K562 (cell line): ENCODE measurements around the gene FAM131C. TPM values are rescaled to one million over a fixed set of nuclear protein-coding genes. Genes with fewer than 3 reads are reported as not detected.

Source experiments
- CREM ChIP-seq: IDR thresholded peaks from 2 replicates; pipeline ENCODE4 v1.6.1; 2014; ENCODE audit warnings: antibody characterized with exemption, low read depth
- ETV5 ChIP-seq: sonication (generic); formaldehyde crosslinking; IDR thresholded peaks from 2 replicates; pipeline ENCODE4 v1.4.0; 2020; ENCODE audit warnings: low read depth, mild to moderate bottlenecking, missing genetic modification reagents
- HNRNPL ChIP-seq: fragments of 200-400 bp; formaldehyde crosslinking; IDR thresholded peaks from 2 replicates; pipeline ENCODE4 v1.6.1; 2017; ENCODE audit warnings: low read depth, mild to moderate bottlenecking, low read length
- MBD2 ChIP-seq: sonication (generic); IDR thresholded peaks from 2 replicates; pipeline ENCODE4 v1.6.1; 2016; ENCODE audit warnings: low read depth, borderline replicate concordance
- RBM39 ChIP-seq: fragments of 200-400 bp; formaldehyde crosslinking; optimal IDR thresholded peaks from 2 replicates; pipeline ENCODE3; 2018; ENCODE audit warnings: low read depth, low read length
- SIN3B ChIP-seq: fragments of 450-650 bp; IDR thresholded peaks from 2 replicates; pipeline ENCODE4 v1.6.1; 2017; ENCODE audit warnings: low read depth, mild to moderate bottlenecking, moderate library complexity
- SIX5 ChIP-seq, 2 experiments: IDR thresholded peaks; 2 replicates each; pipeline ENCODE4 v1.6.1; 2011; ENCODE audit warnings: low read length in 2 of 2, borderline replicate concordance in 1 of 2, low read depth in 1 of 2, mild to moderate bottlenecking in 1 of 2, moderate library complexity in 1 of 2; ENCODE audit not compliant: insufficient read depth in 1 of 2
- SMARCA4 ChIP-seq: fragments of 450-650 bp; IDR thresholded peaks from 2 replicates; pipeline ENCODE4 v1.6.1; 2016
- TARDBP ChIP-seq: fragments of 450-650 bp; IDR thresholded peaks from 2 replicates; pipeline ENCODE4 v1.6.1; 2016
- ZEB2 ChIP-seq: fragments of 450-650 bp; IDR thresholded peaks from 2 replicates; pipeline ENCODE4 v1.6.1; 2016
- ZFP36 ChIP-seq: fragments of 150-350 bp; IDR thresholded peaks from 2 replicates; pipeline ENCODE4 v1.6.1; 2018; ENCODE audit warnings: low read length, low read depth; ENCODE audit not compliant: partially characterized antibody
- polyA plus RNA-seq, 8 experiments: library from polyadenylated mRNA; depleted of rRNA in 4 of 8; stranded (reverse) in 5 of 8; unstranded in 3 of 8; fragments of >200 nt; fragmentation: Nextera tagmentation in 2 of 8; fragmentation: Illumina TruSeq in 1 of 8; extraction: Ambion mirVana in 2 of 8; extraction: Trizol in 1 of 8; gene quantifications; 2 replicates each; pipeline versions ENCODE4 v1.2.1 to v1.2.3, GENCODE V29; 2011 to 2014; ENCODE audit warnings: inconsistent platforms in 1 of 8, missing spikeins in 1 of 8
- total RNA-seq, 7 experiments: library from RNA; depleted of rRNA in 6 of 7; stranded (reverse); fragments of >200 nt in 6 of 7; fragmentation: Illumina TruSeq in 2 of 7; extraction: Trizol in 2 of 7; gene quantifications; 2 replicates each; pipeline versions ENCODE4 v1.2.1 to v1.2.3, GENCODE V29; 2011 to 2021; ENCODE audit warnings: low replicate concordance in 1 of 7
- TF ChIP-seq, protein P1 (sequence below): fragments of 450-650 bp; conservative IDR thresholded peaks from 2 replicates; pipeline ENCODE4 v1.6.1; 2016; ENCODE audit warnings: missing genetic modification characterization, low read depth, mild to moderate bottlenecking, missing compliant biosample characterization, moderate library complexity
- TF ChIP-seq, protein P2 (sequence below): fragments of 450-650 bp; formaldehyde crosslinking; IDR thresholded peaks from 2 replicates; pipeline ENCODE4 v1.4.0; 2020; ENCODE audit warnings: mild to moderate bottlenecking, moderate library complexity
- TF ChIP-seq, protein P3 (sequence below): fragments of 250-450 bp; sonication (Bioruptor Pico); IDR thresholded peaks from 2 replicates; pipeline ENCODE4 v1.5.0; 2021; ENCODE audit warnings: mild to moderate bottlenecking, moderate library complexity
- TF ChIP-seq, protein P4 (sequence below): fragments of 450-650 bp; IDR thresholded peaks from 2 replicates; pipeline ENCODE4 v1.6.1; 2016; ENCODE audit warnings: missing biosample characterization, missing genetic modification characterization
- TF ChIP-seq, protein P5 (sequence below): fragments of 250-450 bp; sonication (Bioruptor Pico); IDR thresholded peaks from 2 replicates; pipeline ENCODE4 v1.5.0; 2021
- TF ChIP-seq, protein P6 (sequence below), 2 experiments: fragments of 450-650 bp; IDR thresholded peaks; 2 replicates each; pipeline ENCODE4 v1.6.1; 2016

FAM131C gene
- total and polyA plus RNA-seq, 9 of the 15 experiments (the other 6 are each of a cell fraction or from before 2014, with no cell fraction given): 0.10 to 0.29 (median 0.16) TPM; not detected in 6

DNA sequence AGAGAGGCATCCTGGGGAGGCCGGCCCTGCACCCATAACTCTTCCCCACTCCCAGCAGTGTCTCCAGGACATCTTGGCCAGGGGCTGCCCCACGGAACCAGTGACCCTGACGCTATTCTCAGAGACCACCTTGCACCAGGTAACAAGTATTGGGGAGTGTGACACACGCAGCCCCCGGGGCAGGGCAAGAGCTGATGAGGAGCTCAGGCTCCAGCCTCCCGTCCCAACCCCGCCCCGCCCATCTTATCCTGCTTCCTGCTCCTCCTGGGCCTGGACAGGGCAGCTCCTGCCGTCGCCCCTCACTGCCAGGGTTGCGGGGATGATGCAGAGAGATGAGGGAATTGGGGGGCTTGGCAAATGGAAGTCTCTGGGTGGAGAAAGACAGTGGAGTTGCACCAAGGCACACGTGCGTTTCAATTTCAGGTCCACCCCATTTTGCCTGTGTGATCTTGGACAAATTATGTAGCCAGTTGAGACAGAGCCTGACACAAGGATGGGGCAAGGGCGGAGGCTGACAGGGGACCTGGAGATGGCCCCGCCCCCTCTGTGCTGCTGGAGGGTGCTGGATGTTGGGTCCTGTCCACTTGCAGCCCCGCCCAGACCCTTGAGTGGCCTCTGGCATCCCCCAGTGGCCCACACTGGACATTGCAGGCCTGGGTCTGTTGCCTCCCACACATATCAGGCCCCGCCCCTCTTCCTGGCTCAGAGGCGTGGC, 40.9 kb downstream of the FAM131C start (continued):
- TF ChIP-seq, protein P1, sequence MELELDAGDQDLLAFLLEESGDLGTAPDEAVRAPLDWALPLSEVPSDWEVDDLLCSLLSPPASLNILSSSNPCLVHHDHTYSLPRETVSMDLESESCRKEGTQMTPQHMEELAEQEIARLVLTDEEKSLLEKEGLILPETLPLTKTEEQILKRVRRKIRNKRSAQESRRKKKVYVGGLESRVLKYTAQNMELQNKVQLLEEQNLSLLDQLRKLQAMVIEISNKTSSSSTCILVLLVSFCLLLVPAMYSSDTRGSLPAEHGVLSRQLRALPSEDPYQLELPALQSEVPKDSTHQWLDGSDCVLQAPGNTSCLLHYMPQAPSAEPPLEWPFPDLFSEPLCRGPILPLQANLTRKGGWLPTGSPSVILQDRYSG: no peak
- TF ChIP-seq, protein P2, sequence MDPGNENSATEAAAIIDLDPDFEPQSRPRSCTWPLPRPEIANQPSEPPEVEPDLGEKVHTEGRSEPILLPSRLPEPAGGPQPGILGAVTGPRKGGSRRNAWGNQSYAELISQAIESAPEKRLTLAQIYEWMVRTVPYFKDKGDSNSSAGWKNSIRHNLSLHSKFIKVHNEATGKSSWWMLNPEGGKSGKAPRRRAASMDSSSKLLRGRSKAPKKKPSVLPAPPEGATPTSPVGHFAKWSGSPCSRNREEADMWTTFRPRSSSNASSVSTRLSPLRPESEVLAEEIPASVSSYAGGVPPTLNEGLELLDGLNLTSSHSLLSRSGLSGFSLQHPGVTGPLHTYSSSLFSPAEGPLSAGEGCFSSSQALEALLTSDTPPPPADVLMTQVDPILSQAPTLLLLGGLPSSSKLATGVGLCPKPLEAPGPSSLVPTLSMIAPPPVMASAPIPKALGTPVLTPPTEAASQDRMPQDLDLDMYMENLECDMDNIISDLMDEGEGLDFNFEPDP (CRISPR knock-in tag): no peak
- TF ChIP-seq, protein P3, sequence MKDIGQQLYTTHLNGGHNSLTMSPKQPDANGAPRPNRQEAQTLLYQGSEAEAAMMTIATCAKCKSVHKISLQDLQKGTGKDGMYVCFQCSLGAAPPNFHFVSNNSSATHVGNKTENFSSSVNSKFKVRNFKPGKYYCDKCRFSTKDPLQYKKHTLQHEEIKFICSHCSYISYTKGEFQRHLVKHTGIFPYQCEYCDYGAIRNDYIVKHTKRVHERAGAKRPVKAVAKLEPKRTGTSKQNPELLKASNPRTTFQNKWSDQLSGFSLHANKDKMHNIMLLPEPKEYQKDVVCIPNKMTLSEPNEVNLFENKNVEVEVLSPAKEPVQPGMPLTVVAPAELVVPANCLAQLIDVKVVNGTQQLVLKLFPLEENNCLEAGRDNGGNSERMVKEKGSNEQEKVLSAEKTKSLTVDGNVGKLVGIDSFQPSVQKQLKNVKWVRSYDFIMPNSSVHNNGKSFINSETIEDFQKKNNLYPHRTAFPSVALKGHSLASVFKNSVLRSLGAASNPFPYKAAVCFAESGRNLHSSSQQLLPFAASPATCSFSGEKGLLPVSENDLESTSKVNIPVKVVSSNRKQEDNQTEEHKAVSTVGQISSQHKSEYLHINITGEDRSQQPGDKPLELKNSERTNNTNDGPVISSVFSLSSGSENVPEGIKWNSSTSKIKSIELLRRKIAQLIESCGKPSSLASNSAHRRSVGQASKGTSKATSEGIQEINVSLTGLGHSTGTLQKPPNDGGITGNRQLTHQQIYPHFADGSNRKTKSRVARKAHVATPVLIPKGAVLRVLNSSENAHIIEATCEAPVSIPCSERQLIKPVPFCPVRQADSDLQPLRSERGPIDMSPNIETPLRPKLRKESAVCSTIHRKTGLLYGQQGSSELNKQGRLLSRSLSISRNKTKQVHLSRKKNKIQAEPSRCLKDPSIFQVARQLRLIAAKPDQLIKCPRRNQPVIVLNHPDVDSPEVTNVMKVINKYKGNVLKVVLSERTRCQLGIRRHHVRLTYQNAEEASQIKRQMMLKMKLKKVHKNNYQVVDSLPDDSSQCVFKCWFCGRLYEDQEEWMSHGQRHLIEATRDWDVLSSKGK (CRISPR knock-in tag): no peak
- TF ChIP-seq ETV5 (CRISPR knock-in tag) (no peak), SIX5 (IDR thresholded peaks at IDR 0.05; ENCODE audit: borderline replicate concordance in 1 of 2, insufficient read depth in 1 of 2, low read depth in 1 of 2, low read length in 2 of 2) (no peak), TARDBP (peak; percentile 78; the same call in 1 of the 2 replicates), HNRNPL (no peak), ZFP36 (no peak), ZEB2 (no peak), CREM (peak; percentile 68), SMARCA4 (no peak), MBD2 (no peak), RBM39 (no peak), SIN3B (peak; percentile 31; the same call in 1 of the 2 replicates)
- TF ChIP-seq, protein P4, sequence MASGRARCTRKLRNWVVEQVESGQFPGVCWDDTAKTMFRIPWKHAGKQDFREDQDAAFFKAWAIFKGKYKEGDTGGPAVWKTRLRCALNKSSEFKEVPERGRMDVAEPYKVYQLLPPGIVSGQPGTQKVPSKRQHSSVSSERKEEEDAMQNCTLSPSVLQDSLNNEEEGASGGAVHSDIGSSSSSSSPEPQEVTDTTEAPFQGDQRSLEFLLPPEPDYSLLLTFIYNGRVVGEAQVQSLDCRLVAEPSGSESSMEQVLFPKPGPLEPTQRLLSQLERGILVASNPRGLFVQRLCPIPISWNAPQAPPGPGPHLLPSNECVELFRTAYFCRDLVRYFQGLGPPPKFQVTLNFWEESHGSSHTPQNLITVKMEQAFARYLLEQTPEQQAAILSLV (tag): no peak
- TF ChIP-seq, protein P5, sequence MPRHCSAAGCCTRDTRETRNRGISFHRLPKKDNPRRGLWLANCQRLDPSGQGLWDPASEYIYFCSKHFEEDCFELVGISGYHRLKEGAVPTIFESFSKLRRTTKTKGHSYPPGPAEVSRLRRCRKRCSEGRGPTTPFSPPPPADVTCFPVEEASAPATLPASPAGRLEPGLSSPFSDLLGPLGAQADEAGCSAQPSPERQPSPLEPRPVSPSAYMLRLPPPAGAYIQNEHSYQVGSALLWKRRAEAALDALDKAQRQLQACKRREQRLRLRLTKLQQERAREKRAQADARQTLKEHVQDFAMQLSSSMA (CRISPR knock-in tag): no peak
- TF ChIP-seq, protein P6, sequence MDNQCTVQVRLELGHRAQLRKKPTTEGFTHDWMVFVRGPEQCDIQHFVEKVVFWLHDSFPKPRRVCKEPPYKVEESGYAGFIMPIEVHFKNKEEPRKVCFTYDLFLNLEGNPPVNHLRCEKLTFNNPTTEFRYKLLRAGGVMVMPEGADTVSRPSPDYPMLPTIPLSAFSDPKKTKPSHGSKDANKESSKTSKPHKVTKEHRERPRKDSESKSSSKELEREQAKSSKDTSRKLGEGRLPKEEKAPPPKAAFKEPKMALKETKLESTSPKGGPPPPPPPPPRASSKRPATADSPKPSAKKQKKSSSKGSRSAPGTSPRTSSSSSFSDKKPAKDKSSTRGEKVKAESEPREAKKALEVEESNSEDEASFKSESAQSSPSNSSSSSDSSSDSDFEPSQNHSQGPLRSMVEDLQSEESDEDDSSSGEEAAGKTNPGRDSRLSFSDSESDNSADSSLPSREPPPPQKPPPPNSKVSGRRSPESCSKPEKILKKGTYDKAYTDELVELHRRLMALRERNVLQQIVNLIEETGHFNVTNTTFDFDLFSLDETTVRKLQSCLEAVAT (IDR thresholded peaks at IDR 0.05): no peak
